Gastrocnemius medialis (tissue), 4 donors: ENCODE results near the gene ATP11B.

Source experiments
- CTCF ChIP-seq, 5 experiments: fragments of 450-650 bp in 3 of 5; fragments of 200-600 bp in 2 of 5; sonication (generic) in 2 of 5; IDR thresholded peaks in 4 of 5; conservative IDR thresholded peaks in 1 of 5; 1 replicate in 4 of 5; 2 replicates in 1 of 5; pipeline ENCODE4 v1.5.1; 2016 to 2019; ENCODE audit warnings: antibody characterized with exemption in 5 of 5, mild to moderate bottlenecking in 3 of 5, moderate library complexity in 3 of 5
- POLR2A ChIP-seq, 2 donors: fragments of 450-650 bp; IDR thresholded peaks; one replicate each; pipeline ENCODE4 v1.6.1; 2017; ENCODE audit warnings: antibody characterized with exemption in 2 of 2, mild to moderate bottlenecking in 2 of 2, moderate library complexity in 2 of 2

GRCh38 chr3:182911782-182912111, 118.4 kb downstream of the ATP11B start:
- TF ChIP-seq CTCF (IDR thresholded peaks at IDR 0.05 in 4 of 5, conservative IDR thresholded peaks at IDR 0.05 in 1 of 5), result no peak
- TF ChIP-seq POLR2A (IDR thresholded peaks at IDR 0.05), result no peak
